ENCODE measurements around the gene TPCN1. TPM values are rescaled to one million over a fixed set of nuclear protein-coding genes. Genes with fewer than 3 reads are reported as not detected.

TPCN1 gene
- polyA plus RNA-seq, 1 of the 3 experiments (the other 2 are of a cell fraction): 15.7 TPM

DNA sequence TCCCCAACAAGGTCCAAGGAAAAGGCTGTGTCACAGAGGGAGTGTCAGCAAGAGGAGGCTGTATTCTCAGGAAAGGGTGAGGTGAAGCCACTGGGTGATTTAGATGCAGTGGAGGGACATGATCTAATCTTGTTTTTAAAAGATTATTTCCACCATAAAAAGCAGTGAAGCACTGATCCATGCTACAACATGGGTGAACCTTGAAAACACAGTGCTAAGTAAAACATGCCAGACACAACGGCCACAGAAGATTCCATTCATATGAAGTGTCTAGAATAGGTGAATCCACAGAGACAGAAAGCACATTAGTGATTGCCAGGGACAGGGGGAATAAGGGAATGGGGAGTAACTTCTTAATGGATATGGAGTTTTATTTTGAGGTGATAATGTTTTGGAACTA lies 23.0 kb upstream of the TPCN1 start:
- no peak for DNase-seq
- no peaks in the 10 kb centered on the region for H3K9me3 ChIP-seq
- H3K4me3 ChIP-seq (ENCODE audit: low read depth in 2 of 2, low read length in 1 of 2): no peak overlapping the region
- H3K4me1 ChIP-seq (ENCODE audit: control insufficient read depth in 1 of 2, insufficient read depth in 2 of 2, low read depth in 1 of 2, low read length in 1 of 2): peaks cover 10 to 21% of the 10 kb centered on the region in 2 experiments; a peak in 3 of 4 replicates
- H3K36me3 ChIP-seq (replicated peaks in 1 of 2; ENCODE audit: control insufficient read depth in 1 of 2, insufficient read depth in 2 of 2, low read length in 1 of 2): no peaks in the 10 kb centered on the region
- H3K79me2 ChIP-seq (ENCODE audit: insufficient read depth): no peaks in the 10 kb centered on the region
- H3F3A ChIP-seq (replicated peaks; ENCODE audit: insufficient read depth): peaks cover 22% of the 10 kb centered on the region
- H3K27me3 ChIP-seq (ENCODE audit: insufficient read depth): no peaks in the 10 kb centered on the region
- H2AFZ ChIP-seq (ENCODE audit: low read depth): no peak overlapping the region
- ChIA-PET CTCF (interaction anchor here (1.2 to 4.5 kb wide), 2 partner anchors 164 to 225 kb away, joined by 4 to 42 read pairs; partner anchors contain the start of gene SDSL), POLR2A (no interaction called here)
- TF ChIP-seq TEAD4 (IDR thresholded peaks at IDR 0.05; ENCODE audit: borderline replicate concordance, insufficient read depth) (no peak), CHD2 (IDR thresholded peaks at IDR 0.05; ENCODE audit: low read length, partially characterized antibody) (no peak), FOXJ3 (CRISPR knock-in tag; IDR thresholded peaks at IDR 0.05) (no peak), MXI1 (IDR thresholded peaks at IDR 0.05; ENCODE audit: low read depth, low read length) (no peak), GATA2 (CRISPR knock-in tag; IDR thresholded peaks at IDR 0.05) (no peak)
- no peak overlapping the region for H3K9ac ChIP-seq
- no peak overlapping the region for H3K4me2 ChIP-seq
- peak overlapping the region in 1 of 2 experiments; percentile 22; a peak in 1 of 4 replicates for H3K27ac ChIP-seq (ENCODE audit: low read depth in 2 of 2, low read length in 1 of 2)
- no peaks in the 10 kb centered on the region for H4K20me1 ChIP-seq (ENCODE audit: insufficient read depth)
- WGBS (ENCODE audit: low lambda C conversion rate): 16% methylated on average over 1 of the region's 1 CpG
- no peaks in the 10 kb centered on the region for H3K9me2 ChIP-seq

DNA sequence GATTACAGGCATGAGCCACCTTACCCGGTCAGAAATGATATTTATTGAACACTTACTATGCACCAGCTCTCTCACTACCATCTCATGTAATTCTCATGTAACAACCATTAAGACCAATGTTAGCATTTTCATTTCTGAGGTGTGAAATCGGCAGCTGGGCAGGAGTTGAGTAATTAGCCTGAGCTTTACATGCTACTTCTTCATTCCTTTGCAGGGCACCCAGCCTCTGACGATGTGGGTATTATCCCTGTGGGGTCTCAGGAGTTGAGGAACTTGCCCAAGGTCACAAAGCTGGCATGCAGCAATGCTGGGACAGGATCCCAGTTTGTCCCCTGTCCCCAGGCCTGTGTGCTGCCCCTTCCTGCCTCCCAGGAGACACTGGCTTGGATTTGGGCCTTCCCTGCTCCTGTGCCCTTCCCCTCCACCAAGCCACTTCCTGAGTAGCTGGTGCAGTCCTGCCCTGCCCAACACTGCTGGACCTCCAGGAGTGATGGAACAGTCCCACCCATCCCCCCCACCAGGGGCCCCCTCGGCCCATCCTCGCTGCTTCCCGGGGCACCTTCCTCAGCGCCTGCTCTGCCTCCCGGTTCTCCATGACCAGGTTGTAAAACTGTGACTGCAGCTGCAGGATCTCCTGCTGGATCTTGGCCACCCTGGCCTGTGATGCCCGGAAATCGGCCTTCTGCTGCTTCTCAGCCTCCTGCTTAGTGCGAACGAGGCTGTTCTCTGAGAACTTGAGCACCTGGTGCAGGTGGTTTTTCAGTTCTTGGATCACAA lies 21.1 kb upstream of the TPCN1 start:
- Histone ChIP-seq H3K9me3 (no peaks in the 10 kb centered on the region), H3F3A (replicated peaks; ENCODE audit: insufficient read depth) (peaks cover 6% of the 10 kb centered on the region), H2AFZ (ENCODE audit: low read depth) (no peak overlapping the region), H4K20me1 (ENCODE audit: insufficient read depth) (no peaks in the 10 kb centered on the region), H3K9ac (no peak overlapping the region), H3K79me2 (ENCODE audit: insufficient read depth) (no peaks in the 10 kb centered on the region), H3K27ac (ENCODE audit: low read depth in 2 of 2, low read length in 1 of 2) (no peak overlapping the region), H3K27me3 (ENCODE audit: insufficient read depth) (no peaks in the 10 kb centered on the region), H3K4me3 (ENCODE audit: low read depth in 2 of 2, low read length in 1 of 2) (no peak overlapping the region), H3K4me2 (no peak overlapping the region), H3K36me3 (replicated peaks in 1 of 2; ENCODE audit: control insufficient read depth in 1 of 2, insufficient read depth in 2 of 2, low read length in 1 of 2) (no peaks in the 10 kb centered on the region), H3K9me2 (no peaks in the 10 kb centered on the region), H3K4me1 (ENCODE audit: control insufficient read depth in 1 of 2, insufficient read depth in 2 of 2, low read depth in 1 of 2, low read length in 1 of 2) (peaks cover 4 to 10% of the 10 kb centered on the region in 2 experiments; a peak in 3 of 4 replicates)
- DNase-seq: no peak
- 92% methylated on average over 11 of the region's 12 CpGs for WGBS (ENCODE audit: low lambda C conversion rate)
- CTCF ChIA-PET: no interaction called here
- TF ChIP-seq EP300 (IDR thresholded peaks at IDR 0.05; ENCODE audit: borderline replicate concordance in 1 of 2, low read depth in 1 of 2, low read length in 1 of 2): no peak
- no peak for TF ChIP-seq RFX5 (IDR thresholded peaks at IDR 0.05; ENCODE audit: low read length)
- POLR2A ChIA-PET: no interaction called here

DNA sequence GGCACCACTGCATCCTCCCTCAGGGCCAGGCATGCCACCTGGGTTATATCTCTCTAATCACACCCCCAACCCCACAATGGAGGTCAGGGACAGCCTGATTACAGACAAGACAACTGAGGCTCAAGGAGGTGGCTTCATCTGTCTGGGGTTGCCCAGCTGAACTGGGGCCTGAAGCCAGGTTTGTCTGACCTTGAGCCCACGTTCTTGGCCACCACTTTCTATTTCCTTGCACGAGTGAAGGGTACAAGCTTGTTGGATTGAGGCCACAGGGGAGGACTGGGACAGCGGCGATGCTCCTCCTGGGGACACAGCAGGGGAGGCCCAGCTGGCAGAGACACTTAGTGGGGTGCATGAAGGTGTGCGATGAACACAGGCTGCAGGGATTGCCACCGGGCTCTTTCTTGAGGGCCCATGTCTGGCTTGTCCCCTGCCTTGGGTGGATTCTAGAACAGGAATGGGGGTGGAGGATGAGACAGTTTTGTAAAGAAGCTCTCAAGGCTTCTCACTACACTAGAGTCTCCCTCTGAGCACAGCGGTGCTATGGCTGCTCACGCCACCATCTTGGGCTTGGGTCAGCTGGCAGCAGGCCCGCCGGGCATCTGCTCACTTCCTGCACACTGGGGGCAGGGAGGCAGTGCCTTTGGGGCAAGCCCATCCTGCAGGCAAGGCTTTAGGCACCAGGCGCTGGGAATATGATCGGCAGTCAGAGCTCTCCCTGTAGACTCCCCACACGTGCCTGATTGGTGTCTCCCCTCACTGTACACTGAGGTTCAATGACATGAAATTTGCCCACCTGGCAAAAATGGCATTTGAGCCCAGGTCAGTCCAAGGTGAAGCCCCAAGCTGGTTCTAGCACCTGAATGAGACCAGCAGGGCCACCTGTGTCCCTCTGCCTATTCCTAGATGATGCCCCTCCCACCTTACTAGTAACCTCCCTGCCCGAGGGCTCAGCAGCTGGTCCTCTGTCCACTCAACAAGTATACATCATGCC lies 19.8 kb upstream of the TPCN1 start:
- Histone ChIP-seq H3K27ac (ENCODE audit: low read depth in 2 of 2, low read length in 1 of 2) (no peak overlapping the region), H2AFZ (ENCODE audit: low read depth) (no peak overlapping the region), H3K27me3 (ENCODE audit: insufficient read depth) (no peaks in the 10 kb centered on the region), H3K9me3 (no peaks in the 10 kb centered on the region), H3K4me1 (ENCODE audit: control insufficient read depth in 1 of 2, insufficient read depth in 2 of 2, low read depth in 1 of 2, low read length in 1 of 2) (peaks cover 0 to 10% of the 10 kb centered on the region in 2 experiments; a peak in 1 of 4 replicates), H3K9me2 (no peaks in the 10 kb centered on the region), H3F3A (replicated peaks; ENCODE audit: insufficient read depth) (peaks cover 4% of the 10 kb centered on the region), H3K4me3 (ENCODE audit: low read depth in 2 of 2, low read length in 1 of 2) (no peak overlapping the region), H3K4me2 (no peak overlapping the region), H3K9ac (no peak overlapping the region), H4K20me1 (ENCODE audit: insufficient read depth) (no peaks in the 10 kb centered on the region), H3K79me2 (ENCODE audit: insufficient read depth) (no peaks in the 10 kb centered on the region), H3K36me3 (replicated peaks in 1 of 2; ENCODE audit: control insufficient read depth in 1 of 2, insufficient read depth in 2 of 2, low read length in 1 of 2) (no peaks in the 10 kb centered on the region)
- 93% methylated on average over 9 of the region's 14 CpGs for WGBS (ENCODE audit: low lambda C conversion rate)
- ChIA-PET POLR2A (no interaction called here), CTCF (interaction anchor here (1.4 to 3.7 kb wide), 2 partner anchors 181 to 224 kb away, joined by 3 to 14 read pairs; no protein-coding TSS in a partner anchor)
- DNase-seq: no peak
- TF ChIP-seq GATA2 (CRISPR knock-in tag; IDR thresholded peaks at IDR 0.05) (no peak), RCOR1 (IDR thresholded peaks at IDR 0.05; ENCODE audit: low read length) (no peak), RFX5 (IDR thresholded peaks at IDR 0.05; ENCODE audit: low read length) (no peak), FOXJ3 (CRISPR knock-in tag; IDR thresholded peaks at IDR 0.05) (no peak), MEF2A (IDR thresholded peaks at IDR 0.05; ENCODE audit: borderline replicate concordance, low read depth) (no peak), RXRA (IDR thresholded peaks at IDR 0.05; ENCODE audit: borderline replicate concordance, low read depth) (no peak), MXI1 (IDR thresholded peaks at IDR 0.05; ENCODE audit: low read depth, low read length) (no peak), NFIC (IDR thresholded peaks at IDR 0.05; ENCODE audit: borderline replicate concordance) (no peak)
- TF ChIP-seq, protein P1, sequence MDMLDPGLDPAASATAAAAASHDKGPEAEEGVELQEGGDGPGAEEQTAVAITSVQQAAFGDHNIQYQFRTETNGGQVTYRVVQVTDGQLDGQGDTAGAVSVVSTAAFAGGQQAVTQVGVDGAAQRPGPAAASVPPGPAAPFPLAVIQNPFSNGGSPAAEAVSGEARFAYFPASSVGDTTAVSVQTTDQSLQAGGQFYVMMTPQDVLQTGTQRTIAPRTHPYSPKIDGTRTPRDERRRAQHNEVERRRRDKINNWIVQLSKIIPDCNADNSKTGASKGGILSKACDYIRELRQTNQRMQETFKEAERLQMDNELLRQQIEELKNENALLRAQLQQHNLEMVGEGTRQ (IDR thresholded peaks at IDR 0.05; ENCODE audit: borderline replicate concordance, low read depth, low read length): no peak
